DMS 273 (cell line): ENCODE data around the gene PAX9.
A peak's percentile ranks its signal among the peaks of the same experiment; 100 is the strongest.

Source experiments
- DNase-seq: peaks from one replicate; lab custom pipeline; 2025; ENCODE audit not compliant: unreplicated experiment; lab: John Stamatoyannopoulos, UW

The PAX9 gene

GRCh38 chr14:36661506-36662257 lies at the start of gene PAX9:
PAX9 (plus strand) TSS chr14:36661860; CDS start chr14:36662090, 230 bp downstream.
- DNase-seq = peak; percentile 97

GRCh38 chr14:36617824-36618223 lies 43.8 kb upstream of the PAX9 start:
- peak; percentile 13 for DNase-seq

- DNase-seq = no peak
These were observed 43.0 kb upstream of the PAX9 start for GRCh38 chr14:36618641-36619040.

GRCh38 chr14:36619131-36619530 lies 42.5 kb upstream of the PAX9 start:
- DNase-seq = no peak

GRCh38 chr14:36619853-36620252 lies 41.8 kb upstream of the PAX9 start:
- no peak for DNase-seq

GRCh38 chr14:36625014-36625413 lies 36.6 kb upstream of the PAX9 start:
- no peak for DNase-seq

- DNase-seq = no peak
These were observed 36.2 kb upstream of the PAX9 start for GRCh38 chr14:36625436-36625835.

GRCh38 chr14:36626151-36626550 lies 35.5 kb upstream of the PAX9 start:
- no peak for DNase-seq

GRCh38 chr14:36627981-36628380 lies 33.7 kb upstream of the PAX9 start:
- no peak for DNase-seq

- no peak for DNase-seq
These were observed 28.1 kb upstream of the PAX9 start for GRCh38 chr14:36633580-36633979.

GRCh38 chr14:36646664-36647416 lies 14.8 kb upstream of the PAX9 start:
- DNase-seq = peak; percentile 79

- DNase-seq = peak; percentile 51
These were observed 14.2 kb upstream of the PAX9 start for GRCh38 chr14:36647417-36647823.

GRCh38 chr14:36647824-36648753 lies 13.6 kb upstream of the PAX9 start:
- peak; percentile 86 for DNase-seq

- no peak for DNase-seq
These were observed 11.6 kb upstream of the PAX9 start for GRCh38 chr14:36649872-36650650.

GRCh38 chr14:36652542-36653201 lies 9.0 kb upstream of the PAX9 start:
- DNase-seq = peak; percentile 23

GRCh38 chr14:36653413-36653812 lies 8.2 kb upstream of the PAX9 start:
- DNase-seq = no peak

GRCh38 chr14:36653962-36654793 lies 7.5 kb upstream of the PAX9 start:
- no peak for DNase-seq

GRCh38 chr14:36654794-36655381 lies 6.8 kb upstream of the PAX9 start:
- DNase-seq = no peak

GRCh38 chr14:36655571-36655962 lies 6.1 kb upstream of the PAX9 start:
- no peak for DNase-seq
